WTC11 (cell line): ENCODE measurements around the gene SHANK2. TPM values are rescaled to one million over a fixed set of nuclear protein-coding genes. Genes with fewer than 3 reads are reported as not detected.

Source experiments
- ATAC-seq: fragments of 200-7000 bp; cut with Tn5 transposase; 2 replicates; pipeline ENCODE4 v1.10.0; 2021; ENCODE audit warnings: mild to moderate bottlenecking, moderate library complexity
- CTCF ChIA-PET: fragments of 300-600 bp; sonication (Branson Sonifier 250); formaldehyde crosslinking; loops from one replicate; lab custom pipeline; 2021; ENCODE audit warnings: antibody characterized with exemption; lab: Charles Lee
- POLR2A ChIA-PET: fragments of 350-600 bp; sonication (Branson Sonifier 250); formaldehyde crosslinking; loops from one replicate; lab custom pipeline; 2021; ENCODE audit warnings: antibody characterized with exemption; lab: Charles Lee
- DNase-seq: peaks from one replicate; pipeline ENCODE4 v3.0.0; 2021; ENCODE audit warnings: low spot score
- H3K27ac Mint-ChIP-seq: 2 replicates; pipeline ENCODE4 v1.8.0; 2021; ENCODE audit warnings: mixed read lengths
- H3K27me3 Mint-ChIP-seq: 2 replicates; pipeline ENCODE4 v1.8.0; 2021; ENCODE audit warnings: low read depth, mild to moderate bottlenecking, moderate library complexity, mixed read lengths
- H3K36me3 Mint-ChIP-seq: 2 replicates; pipeline ENCODE4 v1.8.0; 2021; ENCODE audit warnings: mixed read lengths
- H3K4me1 Mint-ChIP-seq: 2 replicates; pipeline ENCODE4 v1.8.0; 2022; ENCODE audit warnings: mixed read lengths
- H3K4me3 Mint-ChIP-seq: 2 replicates; pipeline ENCODE4 v1.8.0; 2021; ENCODE audit warnings: mild to moderate bottlenecking, moderate library complexity, mixed read lengths
- H3K9me3 Mint-ChIP-seq: 2 replicates; pipeline ENCODE4 v1.8.0; 2021; ENCODE audit warnings: mixed read lengths
- ATF1 ChIP-seq: sonication (generic); formaldehyde crosslinking; IDR thresholded peaks from 2 replicates; pipeline ENCODE4 v1.8.1; 2023; ENCODE audit warnings: mild to moderate bottlenecking, moderate library complexity, missing genetic modification reagents
- ATF3 ChIP-seq: sonication (generic); formaldehyde crosslinking; conservative IDR thresholded peaks from 2 replicates; pipeline ENCODE4 v1.8.1; 2022; ENCODE audit warnings: mild to moderate bottlenecking, missing genetic modification reagents
- CBFB ChIP-seq: sonication (generic); formaldehyde crosslinking; IDR thresholded peaks from 2 replicates; pipeline ENCODE4 v1.8.1; 2022; ENCODE audit warnings: mild to moderate bottlenecking, low read depth, missing genetic modification reagents
- CDX4 ChIP-seq: fragments of 250-450 bp; sonication (Bioruptor Pico); IDR thresholded peaks from 2 replicates; pipeline ENCODE4 v1.9.0; 2021; ENCODE audit warnings: moderate library complexity, mild to moderate bottlenecking, inconsistent platforms, borderline replicate concordance
- CREB1 ChIP-seq: sonication (generic); formaldehyde crosslinking; IDR thresholded peaks from 2 replicates; pipeline ENCODE4 v1.8.0; 2023; ENCODE audit warnings: mild to moderate bottlenecking, missing genetic modification reagents
- ETV6 ChIP-seq: sonication (generic); formaldehyde crosslinking; IDR thresholded peaks from 2 replicates; pipeline ENCODE4 v1.8.1; 2022; ENCODE audit warnings: mild to moderate bottlenecking, missing genetic modification reagents
- FOXJ3 ChIP-seq: sonication (generic); formaldehyde crosslinking; IDR thresholded peaks from 2 replicates; pipeline ENCODE4 v1.9.0; 2021; ENCODE audit warnings: missing genetic modification reagents, mild to moderate bottlenecking, borderline replicate concordance
- IRF1 ChIP-seq: sonication (generic); formaldehyde crosslinking; IDR thresholded peaks from 2 replicates; pipeline ENCODE4 v1.8.0; 2023; ENCODE audit warnings: missing genetic modification reagents
- JUN ChIP-seq: sonication (generic); formaldehyde crosslinking; IDR thresholded peaks from 2 replicates; pipeline ENCODE4 v1.8.0; 2023; ENCODE audit warnings: mild to moderate bottlenecking, missing genetic modification reagents
- MAX ChIP-seq: sonication (generic); formaldehyde crosslinking; IDR thresholded peaks from 2 replicates; pipeline ENCODE4 v1.8.0; 2022; ENCODE audit warnings: mild to moderate bottlenecking, missing genetic modification reagents
- MXD4 ChIP-seq: fragments of 250-450 bp; sonication (Bioruptor Pico); IDR thresholded peaks from 2 replicates; pipeline ENCODE4 v1.8.0; 2021; ENCODE audit warnings: mild to moderate bottlenecking, moderate library complexity, borderline replicate concordance
- MYBL2 ChIP-seq: sonication (generic); formaldehyde crosslinking; IDR thresholded peaks from 2 replicates; pipeline ENCODE4 v1.8.1; 2023; ENCODE audit warnings: mild to moderate bottlenecking, moderate library complexity, missing genetic modification reagents
- NFATC4 ChIP-seq: fragments of 250-450 bp; sonication (Bioruptor Pico); IDR thresholded peaks from 2 replicates; pipeline ENCODE4 v1.9.0; 2021; ENCODE audit warnings: mild to moderate bottlenecking
- NFE2L1 ChIP-seq: sonication (generic); formaldehyde crosslinking; IDR thresholded peaks from 2 replicates; pipeline ENCODE4 v1.8.1; 2023; ENCODE audit warnings: missing genetic modification reagents
- NR1H2 ChIP-seq: sonication (generic); formaldehyde crosslinking; IDR thresholded peaks from 2 replicates; pipeline ENCODE4 v1.9.0; 2021; ENCODE audit warnings: mild to moderate bottlenecking, moderate library complexity, missing genetic modification reagents
- OVOL2 ChIP-seq: fragments of 250-450 bp; sonication (Bioruptor Pico); IDR thresholded peaks from 2 replicates; pipeline ENCODE4 v1.9.0; 2021; ENCODE audit warnings: mild to moderate bottlenecking, borderline replicate concordance
- RELA ChIP-seq: sonication (generic); formaldehyde crosslinking; IDR thresholded peaks from 2 replicates; pipeline ENCODE4 v1.8.1; 2022; ENCODE audit warnings: missing genetic modification reagents, mild to moderate bottlenecking, borderline replicate concordance
- STAT6 ChIP-seq: sonication (generic); formaldehyde crosslinking; conservative IDR thresholded peaks from 2 replicates; pipeline ENCODE4 v1.8.1; 2023; ENCODE audit warnings: mild to moderate bottlenecking, low read depth, missing genetic modification reagents, moderate library complexity
- TCF7 ChIP-seq: sonication (generic); formaldehyde crosslinking; IDR thresholded peaks from 2 replicates; pipeline ENCODE4 v1.8.0; 2022; ENCODE audit warnings: mild to moderate bottlenecking, low read depth, missing genetic modification reagents, moderate library complexity
- TP53 ChIP-seq: sonication (generic); formaldehyde crosslinking; IDR thresholded peaks from 2 replicates; pipeline ENCODE4 v1.8.1; 2023; ENCODE audit warnings: mild to moderate bottlenecking, missing genetic modification reagents
- ZBTB43 ChIP-seq: sonication (generic); formaldehyde crosslinking; IDR thresholded peaks from 2 replicates; pipeline ENCODE4 v1.8.1; 2023; ENCODE audit warnings: mild to moderate bottlenecking, missing genetic modification reagents
- ZNF232 ChIP-seq: sonication (generic); formaldehyde crosslinking; IDR thresholded peaks from 2 replicates; pipeline ENCODE4 v1.8.0; 2022; ENCODE audit warnings: mild to moderate bottlenecking, missing genetic modification reagents
- ZNF263 ChIP-seq: sonication (generic); formaldehyde crosslinking; IDR thresholded peaks from 2 replicates; pipeline ENCODE4 v1.8.1; 2022; ENCODE audit warnings: low read depth, mild to moderate bottlenecking, moderate library complexity, missing genetic modification reagents
- ZNF416 ChIP-seq: fragments of 250-450 bp; sonication (Bioruptor Pico); IDR thresholded peaks from 2 replicates; pipeline ENCODE4 v1.9.0; 2021; ENCODE audit warnings: mild to moderate bottlenecking, inconsistent platforms
- ZNF671 ChIP-seq: fragments of 250-450 bp; sonication (Bioruptor Pico); IDR thresholded peaks from 2 replicates; pipeline ENCODE4 v1.8.0; 2021; ENCODE audit warnings: mild to moderate bottlenecking
- total RNA-seq: library from RNA; stranded (reverse); gene quantifications from 3 replicates; pipeline ENCODE4 v1.2.3, GENCODE V29; 2021

SHANK2 gene
- total RNA-seq, 1 experiment from 2014 or later: 64.8 TPM

GRCh38 chr11:71209181-71209580 lies 43.2 kb downstream of the SHANK2 start:
- Mint-ChIP-seq H3K36me3 (peaks cover 22% of the 10 kb centered on the region), H3K27me3 (no peaks in the 10 kb centered on the region), H3K4me3 (no peak overlapping the region)
- TF ChIP-seq STAT6 (CRISPR knock-in tag) (no peak), NR1H2 (CRISPR knock-in tag) (no peak), OVOL2 (no peak), ZNF263 (CRISPR knock-in tag) (no peak), CDX4 (CRISPR knock-in tag) (no peak), IRF1 (CRISPR knock-in tag) (no peak), JUN (CRISPR knock-in tag) (no peak), MYBL2 (CRISPR knock-in tag) (no peak), RELA (CRISPR knock-in tag) (no peak), MAX (CRISPR knock-in tag) (no peak), MXD4 (CRISPR knock-in tag) (no peak), CREB1 (CRISPR knock-in tag) (no peak), CBFB (CRISPR knock-in tag) (no peak), ZBTB43 (CRISPR knock-in tag) (no peak)
- TF ChIP-seq, all 79 proteins: peak for 0
- Mint-ChIP-seq H3K4me1 (peaks cover 48% of the 10 kb centered on the region), H3K9me3 (peaks cover 4% of the 10 kb centered on the region; the same call in 1 of the 2 replicates), H3K27ac (no peak overlapping the region)
- POLR2A ChIA-PET: no interaction called here
- CTCF ChIA-PET: no interaction called here
- DNase-seq (no peak), ATAC-seq (no peak)

GRCh38 chr11:71208011-71208774 lies 44.2 kb downstream of the SHANK2 start:
- peaks cover 4% of the 10 kb centered on the region; the same call in 1 of the 2 replicates for H3K9me3 Mint-ChIP-seq
- peaks cover 45% of the 10 kb centered on the region for H3K4me1 Mint-ChIP-seq
- peak overlapping the region; percentile 88; the same call in 1 of the 2 replicates for H3K27ac Mint-ChIP-seq
- ChIA-PET POLR2A (no interaction called here), CTCF (interaction anchor here (0.9 to 1.4 kb wide), 2 partner anchors 44 to 121 kb away, joined by 3 read pairs; partner anchors contain the start of gene SHANK2)
- DNase-seq: no peak
- no peak for ATAC-seq
- peaks cover 22% of the 10 kb centered on the region for H3K36me3 Mint-ChIP-seq
- no peaks in the 10 kb centered on the region for H3K27me3 Mint-ChIP-seq
- TF ChIP-seq ZNF416 (CRISPR knock-in tag) (no peak), ATF1 (CRISPR knock-in tag) (no peak), CREB1 (CRISPR knock-in tag) (no peak), TP53 (CRISPR knock-in tag) (no peak), ETV6 (CRISPR knock-in tag) (no peak), NFATC4 (CRISPR knock-in tag) (no peak), FOXJ3 (CRISPR knock-in tag) (no peak), TCF7 (no peak), ZNF232 (CRISPR knock-in tag) (no peak), ZNF671 (no peak), OVOL2 (no peak), ATF3 (CRISPR knock-in tag) (no peak), NFE2L1 (no peak)
- no peak overlapping the region for H3K4me3 Mint-ChIP-seq
